HG02623 (cell line): ENCODE measurements around the gene CYP4F2.
A peak's percentile ranks its signal among the peaks of the same experiment; 100 is the strongest.
"Not testable (repeated sequence)": the region's sequence is repeated elsewhere in the genome, so short reads cannot be mapped to it uniquely, and the experiment has no call there.

Experiments
- ATAC-seq: cut with Tn5 transposase; IDR thresholded peaks from one replicate; pipeline ENCODE4 v1.9.1; 2021; ENCODE audit warnings: moderate library complexity; ENCODE audit not compliant: unreplicated experiment

The CYP4F2 gene

GRCh38 chr19:15859187-15859586, 38.7 kb downstream of the CYP4F2 start:
- ATAC-seq: no peak

- no peak for ATAC-seq
Observed at GRCh38 chr19:15850385-15850784, 47.5 kb downstream of the CYP4F2 start.

GRCh38 chr19:15846923-15847322, 51.0 kb downstream of the CYP4F2 start:
- no peak for ATAC-seq

- not testable (repeated sequence) for ATAC-seq
Observed at GRCh38 chr19:15843894-15844222, 54.0 kb downstream of the CYP4F2 start.

GRCh38 chr19:15843203-15843893, 54.5 kb downstream of the CYP4F2 start:
- ATAC-seq: no peak

DNA sequence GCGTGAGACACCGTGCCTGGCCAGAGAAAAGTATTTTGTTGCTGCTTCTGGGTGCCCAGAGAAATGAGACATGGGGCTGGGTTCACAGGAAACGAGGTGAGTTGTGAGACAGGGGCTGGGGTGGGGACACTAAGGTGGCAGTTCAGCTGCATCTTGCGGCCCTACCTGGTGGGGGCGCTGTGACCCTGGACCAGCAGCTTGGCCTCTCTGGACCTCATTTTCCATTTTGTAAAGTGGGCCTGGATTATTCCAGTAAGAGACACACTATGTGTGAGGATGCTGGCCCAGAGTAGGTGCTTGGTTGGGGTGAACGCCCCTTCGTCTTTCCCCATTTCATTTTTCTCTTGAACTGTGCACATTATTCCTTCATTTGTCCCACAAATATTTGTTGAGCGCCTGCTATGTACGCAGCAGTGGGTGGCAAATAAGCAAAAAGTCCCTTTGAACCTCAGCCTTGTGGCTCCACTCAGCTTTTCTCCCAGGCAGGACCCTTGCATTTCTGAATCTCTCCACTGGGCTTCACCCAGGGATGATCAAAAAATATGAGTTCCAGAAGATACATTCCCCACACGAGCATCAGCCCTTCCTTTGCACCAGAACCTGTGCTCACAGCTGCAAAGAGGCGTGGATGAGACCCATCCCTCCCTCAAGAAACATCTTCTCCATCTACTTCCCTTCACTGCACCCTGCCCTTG, 55.9 kb downstream of the CYP4F2 start:
- ATAC-seq: no peak

DNA sequence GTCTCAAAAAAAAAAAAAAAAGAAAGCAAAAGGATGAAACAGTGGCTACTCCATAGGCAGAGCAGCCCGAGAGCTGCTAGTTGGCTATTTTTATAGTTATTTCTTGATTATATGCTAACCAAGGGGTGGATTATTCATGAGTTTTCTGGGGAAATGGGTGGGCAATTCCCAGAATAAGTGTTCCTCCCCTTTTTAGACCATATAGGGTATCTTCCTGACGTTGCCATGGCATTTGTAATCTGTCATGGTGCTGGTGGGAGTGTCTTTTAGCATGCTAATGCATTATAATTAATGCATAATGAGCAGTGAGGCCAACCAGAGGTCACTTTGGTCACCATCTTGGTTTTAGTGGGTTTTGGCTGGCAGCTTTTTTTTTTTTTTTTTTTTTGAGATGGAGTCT, 57.0 kb downstream of the CYP4F2 start:
- ATAC-seq: no peak

DNA sequence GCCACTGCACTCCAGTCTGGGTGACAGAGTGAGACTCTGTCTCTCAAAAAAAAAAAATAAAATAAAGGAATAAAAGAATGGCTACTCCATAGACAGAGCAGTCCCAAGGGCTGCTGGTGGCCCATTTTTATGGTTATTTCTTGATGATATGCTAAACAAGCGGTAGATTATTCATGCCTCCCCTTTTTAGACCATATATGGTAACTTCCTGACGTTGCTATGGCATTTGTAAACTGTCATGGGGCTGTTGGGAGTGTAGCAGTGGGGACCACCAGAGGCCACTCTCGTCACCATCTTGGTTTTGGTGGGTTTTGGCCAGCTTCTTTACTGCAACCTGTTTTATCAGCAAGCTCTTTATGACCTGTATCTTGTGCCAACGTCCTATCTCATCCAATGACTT, 58.0 kb downstream of the CYP4F2 start:
- not testable (repeated sequence) for ATAC-seq

- ATAC-seq: no peak
Observed at GRCh38 chr19:15838351-15838750, 59.5 kb downstream of the CYP4F2 start.

- no peak for ATAC-seq
Observed at GRCh38 chr19:15837221-15837731, 60.6 kb downstream of the CYP4F2 start.

GRCh38 chr19:15836330-15837220, 61.3 kb downstream of the CYP4F2 start:
- peak; percentile 94 for ATAC-seq

GRCh38 chr19:15835565-15836329, 62.1 kb downstream of the CYP4F2 start:
- not testable (repeated sequence) for ATAC-seq

DNA sequence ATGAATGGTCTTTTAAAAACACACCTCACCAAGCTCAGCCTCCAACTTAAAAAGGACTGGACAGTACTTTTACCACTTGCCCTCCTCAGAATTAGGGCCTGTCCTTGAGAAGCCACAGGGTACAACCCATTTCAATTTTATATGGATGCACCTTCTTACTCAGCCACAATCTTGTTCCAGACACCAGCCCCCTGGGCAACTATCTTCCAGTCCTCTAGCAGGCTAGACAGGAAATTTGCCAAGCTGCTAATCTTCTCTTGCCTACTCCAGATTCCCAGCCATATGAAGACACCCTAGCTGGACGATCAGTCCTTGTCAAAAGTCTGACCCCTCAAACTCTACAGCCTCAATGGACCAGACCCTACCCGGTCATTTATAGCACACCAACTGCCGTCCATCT, 63.6 kb downstream of the CYP4F2 start:
- not testable (repeated sequence) for ATAC-seq

- no peak for ATAC-seq
Observed at GRCh38 chr19:15831626-15832025, 66.2 kb downstream of the CYP4F2 start.

- ATAC-seq: no peak
Observed at GRCh38 chr19:15829786-15830185, 68.1 kb downstream of the CYP4F2 start.

DNA sequence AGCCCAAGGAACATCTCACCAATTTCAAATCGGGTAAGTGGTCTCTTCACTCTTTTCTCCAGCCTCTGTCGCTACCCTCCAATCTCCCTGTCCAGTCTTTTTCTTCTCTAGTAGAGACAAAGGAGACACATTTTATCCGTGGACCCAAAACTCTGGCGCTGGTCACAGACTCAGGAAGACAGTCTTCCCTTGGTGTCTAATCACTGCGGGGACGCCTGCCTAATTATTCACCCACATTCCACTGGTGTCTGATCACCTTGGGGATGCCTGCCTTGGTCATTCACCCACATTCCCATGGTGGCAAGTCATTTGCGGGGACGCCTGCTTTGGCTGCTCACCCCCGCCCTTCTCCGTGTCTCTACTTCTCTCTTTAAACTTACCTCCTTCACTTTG, 68.6 kb downstream of the CYP4F2 start:
- no peak for ATAC-seq

- not testable (repeated sequence) for ATAC-seq
Observed at GRCh38 chr19:15828611-15829305, 69.1 kb downstream of the CYP4F2 start.

DNA sequence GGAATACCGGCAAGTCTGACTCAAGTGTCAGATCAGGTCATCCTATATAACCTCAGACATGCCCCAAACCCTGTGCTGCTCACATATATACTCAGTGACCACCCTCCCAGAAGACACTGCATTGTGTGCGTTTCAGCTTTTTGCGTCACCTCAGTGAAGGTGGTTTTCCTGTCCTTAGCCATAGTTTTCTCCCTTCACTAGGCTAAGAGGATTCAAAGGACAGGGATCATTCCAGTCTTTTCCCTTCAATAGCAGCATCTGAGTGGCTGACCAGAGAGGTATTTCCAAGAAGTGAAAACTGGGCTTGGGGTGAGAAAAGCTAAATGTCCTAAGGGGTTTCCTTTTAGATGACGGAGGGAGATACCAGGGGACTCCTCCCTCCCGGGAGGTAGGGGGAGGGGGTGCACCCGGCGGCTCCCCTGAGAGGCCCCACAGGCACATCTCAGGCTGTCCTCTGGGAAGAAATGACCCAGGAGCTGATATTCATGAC, 69.7 kb downstream of the CYP4F2 start:
- no peak for ATAC-seq
